ENCODE data around the gene STOML2.

GRCh38 chr9:35085078-35085477, 17.9 kb downstream of the STOML2 start:
- TF ChIP-seq CTCF (IDR thresholded peaks at IDR 0.05) (no peak), POLR2AphosphoS5 (IDR thresholded peaks at IDR 0.05) (no peak)
